PC-3 (cell line): ENCODE data around the gene TRMT10B. TPM values are rescaled to one million over a fixed set of nuclear protein-coding genes. Genes with fewer than 3 reads are reported as not detected.

Experiments
- ATAC-seq: fragments of 200-7000 bp; cut with Tn5 transposase; 2 replicates; pipeline ENCODE4 v1.9.1; 2020; ENCODE audit warnings: mild to moderate bottlenecking, moderate library complexity
- BruUV-seq: library from RNA; stranded (reverse); fragments of 400-500 nt; replicated peaks from 2 replicates; lab custom pipeline; 2021; lab: Mats Ljungman, UMichigan
- CTCF ChIA-PET: fragments of 300-600 bp; sonication (Branson Sonifier 250); formaldehyde crosslinking; loops from one replicate; lab custom pipeline; 2022; ENCODE audit warnings: antibody characterized with exemption; lab: Charles Lee
- POLR2A ChIA-PET: fragments of 300-600 bp; sonication (Branson Sonifier 250); formaldehyde crosslinking; loops from one replicate; lab custom pipeline; 2022; ENCODE audit warnings: antibody characterized with exemption; ENCODE audit not compliant: unreplicated experiment; lab: Charles Lee
- DNase-seq: peaks from one replicate; pipeline ENCODE4 v3.0.0-alpha.2; 2015
- H2AFZ ChIP-seq: fragments of 300-600 bp; sonication (generic); 2 replicates; pipeline ENCODE4 v1.6.0; 2016; ENCODE audit warnings: antibody characterized with exemption, low read length
- H3F3A ChIP-seq: fragments of 300-600 bp; sonication (generic); one replicate; pipeline ENCODE4 v1.6.0; 2017; ENCODE audit warnings: antibody characterized with exemption, low read length, control low read depth, mild to moderate bottlenecking; ENCODE audit not compliant: unreplicated experiment
- H3K27ac ChIP-seq: fragments of 300-600 bp; sonication (generic); 2 replicates; pipeline ENCODE4 v1.5.1; 2016; ENCODE audit warnings: mild to moderate bottlenecking, low read length
- H3K27me3 ChIP-seq: fragments of 300-600 bp; sonication (generic); 2 replicates; pipeline ENCODE4 v1.6.1; 2016; ENCODE audit warnings: low read length, mixed read lengths
- H3K36me3 ChIP-seq: fragments of 300-600 bp; sonication (generic); 2 replicates; pipeline ENCODE4 v1.6.1; 2016; ENCODE audit warnings: low read depth, mixed run types, low read length, mixed read lengths
- H3K4me1 ChIP-seq: fragments of 300-600 bp; sonication (generic); 2 replicates; pipeline ENCODE4 v1.5.1; 2016; ENCODE audit warnings: low read length; ENCODE audit not compliant: insufficient read depth
- H3K4me2 ChIP-seq: fragments of 300-600 bp; sonication (generic); 2 replicates; pipeline ENCODE4 v1.6.0; 2016; ENCODE audit warnings: low read length
- H3K4me3 ChIP-seq: fragments of 300-600 bp; sonication (generic); 2 replicates; pipeline ENCODE4 v1.5.1; 2016; ENCODE audit warnings: mild to moderate bottlenecking, low read length, mixed read lengths
- H3K79me2 ChIP-seq: fragments of 300-600 bp; sonication (generic); 2 replicates; pipeline ENCODE4 v1.6.1; 2017; ENCODE audit warnings: low read length, mixed read lengths
- H3K9ac ChIP-seq: fragments of 300-600 bp; sonication (generic); 2 replicates; pipeline ENCODE4 v1.6.0; 2016; ENCODE audit warnings: mild to moderate bottlenecking, low read length
- H3K9me2 ChIP-seq: fragments of 300-600 bp; sonication (generic); replicated peaks from 2 replicates; pipeline ENCODE4 v1.6.1; 2016; ENCODE audit warnings: mixed run types, low read length, mixed read lengths
- H3K9me3 ChIP-seq: fragments of 300-600 bp; sonication (generic); 2 replicates; pipeline ENCODE4 v1.6.1; 2016; ENCODE audit warnings: low read length, mixed read lengths
- H4K20me1 ChIP-seq: fragments of 300-600 bp; sonication (generic); 2 replicates; pipeline ENCODE4 v1.6.1; 2016; ENCODE audit warnings: low read length, mixed read lengths
- CTCF ChIP-seq: fragments of 300-600 bp; sonication (generic); conservative IDR thresholded peaks from 2 replicates; pipeline ENCODE4 v1.5.1; 2017; ENCODE audit warnings: antibody characterized with exemption, low read depth, mild to moderate bottlenecking, low read length
- EZH2 ChIP-seq: fragments of 300-600 bp; sonication (generic); IDR thresholded peaks from one replicate; pipeline ENCODE4 v1.6.1; 2017; ENCODE audit warnings: antibody characterized with exemption, mild to moderate bottlenecking, low read length; ENCODE audit not compliant: unreplicated experiment
- EZH2phosphoT487 ChIP-seq: fragments of 300-600 bp; sonication (generic); IDR thresholded peaks from 2 replicates; pipeline ENCODE4 v1.6.1; 2018; ENCODE audit warnings: mild to moderate bottlenecking, antibody characterized with exemption, low read length, borderline replicate concordance
- intact Hi-C: fragments of 100-400 bp; cut with micrococcal nuclease; formaldehyde crosslinking; loops from 2 replicates; pipeline ENCODE4 v1.9.0; 2023
- total RNA-seq: library from RNA; depleted of rRNA; stranded (reverse); fragments of >200 nt; gene quantifications from 2 replicates; pipeline ENCODE4 v1.2.3, GENCODE V29; 2014

Gene TRMT10B
- total RNA-seq, 1 experiment from 2014 or later, result 1.1 TPM

GRCh38 chr9:37706290-37706689 lies 47.3 kb upstream of the TRMT10B start:
- Histone ChIP-seq H3K4me2 (no peak overlapping the region), H3K79me2 (no peaks in the 10 kb centered on the region), H3K9me3 (no peaks in the 10 kb centered on the region), H3K9me2 (no peaks in the 10 kb centered on the region), H2AFZ (no peak overlapping the region), H3K27me3 (peaks cover 28% of the 10 kb centered on the region), H4K20me1 (no peaks in the 10 kb centered on the region), H3K9ac (no peak overlapping the region), H3K4me1 (no peaks in the 10 kb centered on the region), H3K27ac (no peak overlapping the region), H3F3A (no peaks in the 10 kb centered on the region), H3K36me3 (no peaks in the 10 kb centered on the region), H3K4me3 (no peak overlapping the region)
- ATAC-seq (peak; percentile 60), DNase-seq (peak; percentile 22)
- CTCF ChIA-PET, result no interaction called here
- TF ChIP-seq EZH2phosphoT487 (no peak), CTCF (no peak), EZH2 (no peak)
- no TSS peak for BruUV-seq
- POLR2A ChIA-PET, result interaction anchor here (0.6 kb wide), 1 partner anchor 247 kb away, joined by 3 read pairs; no protein-coding TSS in a partner anchor
- intact Hi-C loops, result no loop called here

GRCh38 chr9:37707748-37708147 lies 45.9 kb upstream of the TRMT10B start:
- ChIA-PET POLR2A (no interaction called here), CTCF (no interaction called here)
- Histone ChIP-seq H3K4me3 (no peak overlapping the region), H3K4me1 (no peaks in the 10 kb centered on the region), H3K27me3 (peaks cover 28% of the 10 kb centered on the region), H3K36me3 (no peaks in the 10 kb centered on the region), H3K9me2 (no peaks in the 10 kb centered on the region), H3K27ac (no peak overlapping the region), H2AFZ (no peak overlapping the region), H3K9ac (no peak overlapping the region), H4K20me1 (no peaks in the 10 kb centered on the region), H3K79me2 (no peaks in the 10 kb centered on the region), H3K9me3 (no peaks in the 10 kb centered on the region), H3K4me2 (no peak overlapping the region), H3F3A (no peaks in the 10 kb centered on the region)
- ATAC-seq, result no peak
- DNase-seq, result no peak
- intact Hi-C loops, result no loop called here
- TF ChIP-seq EZH2 (no peak), CTCF (no peak), EZH2phosphoT487 (no peak)
- BruUV-seq, result no TSS peak

GRCh38 chr9:37710046-37710445 lies 43.6 kb upstream of the TRMT10B start:
- BruUV-seq, result no TSS peak
- H3K9me3 ChIP-seq, result no peaks in the 10 kb centered on the region
- H3K79me2 ChIP-seq, result no peaks in the 10 kb centered on the region
- ATAC-seq (no peak), DNase-seq (no peak)
- no peak overlapping the region for H3K27ac ChIP-seq
- POLR2A ChIA-PET, result no interaction called here
- H3K9ac ChIP-seq, result no peak overlapping the region
- H3K9me2 ChIP-seq, result no peaks in the 10 kb centered on the region
- CTCF ChIA-PET, result no interaction called here
- H4K20me1 ChIP-seq, result no peaks in the 10 kb centered on the region
- H3K4me1 ChIP-seq, result no peaks in the 10 kb centered on the region
- intact Hi-C loops, result no loop called here
- no peaks in the 10 kb centered on the region for H3F3A ChIP-seq
- H3K27me3 ChIP-seq, result peaks cover 25% of the 10 kb centered on the region
- H2AFZ ChIP-seq, result no peak overlapping the region
- H3K4me2 ChIP-seq, result no peak overlapping the region
- H3K36me3 ChIP-seq, result no peaks in the 10 kb centered on the region
- TF ChIP-seq EZH2phosphoT487, result no peak
- no peak for TF ChIP-seq CTCF
- TF ChIP-seq EZH2, result no peak
- no peak overlapping the region for H3K4me3 ChIP-seq
